Adrenal gland (tissue), 5 donors: ENCODE results near the gene ZNF384.

Experiments used
- CTCF ChIP-seq, 6 experiments: fragments of 450-650 bp in 4 of 6; fragments of 200-600 bp in 2 of 6; sonication (generic) in 1 of 6; IDR thresholded peaks; 1 replicate in 5 of 6; 2 replicates in 1 of 6; pipeline versions ENCODE4 v1.5.1 to v1.8.0; 2016 to 2021; ENCODE audit warnings: antibody characterized with exemption in 6 of 6, mild to moderate bottlenecking in 2 of 6, moderate library complexity in 1 of 6
- POLR2A ChIP-seq, 2 donors: fragments of 450-650 bp; IDR thresholded peaks; one replicate each; pipeline ENCODE4 v1.6.1; 2017; ENCODE audit warnings: antibody characterized with exemption in 2 of 2, mild to moderate bottlenecking in 2 of 2, moderate library complexity in 1 of 2
- donor health status: DM: no; HTN: no; CAD: no.

GRCh38 chr12:6662906-6663742 lies 26.1 kb downstream of the ZNF384 start, which contains the start of gene ING4:
- peak in 1 of 6 experiments; percentile 3 for TF ChIP-seq CTCF (IDR thresholded peaks at IDR 0.05)
- TF ChIP-seq POLR2A (IDR thresholded peaks at IDR 0.05): peak in 1 of 2 donors; percentile 40
